H1 (cell line): ENCODE measurements around the gene MRGPRX2. TPM values are rescaled to one million over a fixed set of nuclear protein-coding genes. Genes with fewer than 3 reads are reported as not detected.

Experiments used
- ASH2L ChIP-seq: fragments of 200-600, 300-600 bp; sonication (generic); IDR thresholded peaks from one replicate; pipeline ENCODE4 v1.7.1; 2017; ENCODE audit warnings: low read length
- HDAC2 ChIP-seq, 2 experiments: fragments of 300-600 bp in 1 of 2; sonication (generic) in 1 of 2; IDR thresholded peaks; 2 replicates each; pipeline ENCODE4 v1.6.1; 2011 to 2012; ENCODE audit warnings: low read depth in 2 of 2, low read length in 2 of 2, mild to moderate bottlenecking in 2 of 2, moderate library complexity in 2 of 2, borderline replicate concordance in 1 of 2, inconsistent platforms in 1 of 2
- JUND ChIP-seq: IDR thresholded peaks from 2 replicates; pipeline ENCODE4 v1.6.1; 2011; ENCODE audit warnings: mild to moderate bottlenecking, improper control_type of control experiment, low read length
- polyA plus RNA-seq, 7 experiments: library from polyadenylated mRNA; depleted of rRNA in 3 of 7; stranded (reverse) in 5 of 7; unstranded in 2 of 7; fragments of >200 nt in 5 of 7; fragments of 200-250 nt in 2 of 7; gene quantifications; 1 replicate in 5 of 7; 2 replicates in 1 of 7; 4 replicates in 1 of 7; pipeline versions ENCODE4 v1.2.1 to v1.2.3, GENCODE V29; 2011 to 2013; ENCODE audit warnings: missing spikeins in 2 of 7, mixed read lengths in 2 of 7
- total RNA-seq: library from RNA; stranded (reverse); fragmentation: NEBNext Ultra II Directional; extraction: Animal tissue kit (Norgen Biotek cat#: 25700); gene quantifications from 2 replicates; pipeline ENCODE4 v1.2.1, GENCODE V29; 2021

MRGPRX2 gene
- total and polyA plus RNA-seq, 2 of the 8 experiments (the other 6 are each of a cell fraction or from before 2014, with no cell fraction given), result not detected

GRCh38 chr11:19075636-19076035, 15.1 kb upstream of the MRGPRX2 start (continued):
- TF ChIP-seq HDAC2 (IDR thresholded peaks at IDR 0.05; ENCODE audit: borderline replicate concordance in 1 of 2, low read depth in 2 of 2, low read length in 2 of 2) (no peak), JUND (no peak), ASH2L (no peak)
